ENCODE results near the gene RBM8A.

Gene RBM8A

GRCh38 chr1:145912128-145912641 is 15.1 kb downstream of the RBM8A start:
- no peak for DNase-seq

DNA sequence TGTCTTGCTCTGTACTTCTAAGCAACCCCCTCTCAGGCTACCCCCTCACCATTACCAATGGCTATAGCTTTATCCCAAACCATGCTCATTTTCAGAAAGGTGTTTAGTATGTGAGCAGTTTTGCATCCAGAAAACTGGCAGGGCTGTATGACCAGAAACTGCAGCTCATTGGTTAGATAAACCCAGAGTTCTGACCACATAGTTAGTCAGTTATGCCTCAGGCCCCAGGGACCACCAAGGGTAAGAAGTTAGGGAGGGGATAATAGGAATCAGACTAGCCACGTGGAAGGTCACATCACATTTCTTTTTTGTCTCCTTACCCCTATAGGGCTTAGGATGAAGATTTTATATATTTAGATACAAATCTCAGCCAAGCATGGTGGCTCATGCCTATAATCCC is 18.6 kb downstream of the RBM8A start:
- DNase-seq: no peak

GRCh38 chr1:145906954-145907753 is 20.1 kb downstream of the RBM8A start:
- no peak for DNase-seq

- no peak for DNase-seq
These were observed 25.8 kb downstream of the RBM8A start for GRCh38 chr1:145901312-145902021.

DNA sequence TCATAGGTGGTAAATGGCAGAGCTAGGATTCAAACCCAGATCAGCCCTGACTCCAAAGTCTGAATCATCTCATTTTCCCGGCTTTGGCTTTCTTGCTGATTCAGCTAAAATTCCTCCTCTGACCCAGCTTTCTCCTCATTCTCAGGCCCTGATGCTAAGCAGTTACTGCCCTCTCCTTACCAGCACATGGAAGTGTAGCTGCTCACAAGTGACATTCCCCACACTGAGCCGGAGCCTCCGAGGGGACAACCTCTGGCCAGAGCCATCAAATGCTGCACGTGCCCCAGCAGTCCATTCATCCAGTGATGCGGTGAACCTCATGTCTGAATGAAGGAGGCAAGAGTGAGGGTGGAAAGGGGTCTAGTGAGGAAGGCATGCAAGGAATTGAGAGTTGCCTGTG is 28.5 kb downstream of the RBM8A start:
- no peak for DNase-seq

DNA sequence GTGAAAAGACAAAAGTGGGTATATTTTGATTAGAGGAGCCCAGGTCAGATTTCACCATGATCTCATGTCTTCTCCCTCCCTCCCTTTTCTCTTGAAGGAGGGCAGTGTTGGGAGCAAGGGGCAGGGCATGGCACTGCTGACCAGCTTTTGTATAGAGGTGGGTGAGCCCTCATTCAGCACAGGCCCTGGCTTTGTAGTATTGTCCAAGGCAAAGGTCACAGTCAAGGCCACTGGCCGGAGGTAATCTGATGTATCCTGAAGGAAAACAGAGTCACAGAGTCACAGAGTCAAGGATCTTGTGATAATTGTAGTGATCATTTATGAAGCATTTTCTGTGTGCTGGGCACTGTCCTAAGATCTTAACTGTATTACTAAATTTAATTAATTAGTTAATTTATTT is 29.3 kb downstream of the RBM8A start:
- DNase-seq: no peak

GRCh38 chr1:145895471-145895870 is 31.8 kb downstream of the RBM8A start:
- DNase-seq: no peak

DNA sequence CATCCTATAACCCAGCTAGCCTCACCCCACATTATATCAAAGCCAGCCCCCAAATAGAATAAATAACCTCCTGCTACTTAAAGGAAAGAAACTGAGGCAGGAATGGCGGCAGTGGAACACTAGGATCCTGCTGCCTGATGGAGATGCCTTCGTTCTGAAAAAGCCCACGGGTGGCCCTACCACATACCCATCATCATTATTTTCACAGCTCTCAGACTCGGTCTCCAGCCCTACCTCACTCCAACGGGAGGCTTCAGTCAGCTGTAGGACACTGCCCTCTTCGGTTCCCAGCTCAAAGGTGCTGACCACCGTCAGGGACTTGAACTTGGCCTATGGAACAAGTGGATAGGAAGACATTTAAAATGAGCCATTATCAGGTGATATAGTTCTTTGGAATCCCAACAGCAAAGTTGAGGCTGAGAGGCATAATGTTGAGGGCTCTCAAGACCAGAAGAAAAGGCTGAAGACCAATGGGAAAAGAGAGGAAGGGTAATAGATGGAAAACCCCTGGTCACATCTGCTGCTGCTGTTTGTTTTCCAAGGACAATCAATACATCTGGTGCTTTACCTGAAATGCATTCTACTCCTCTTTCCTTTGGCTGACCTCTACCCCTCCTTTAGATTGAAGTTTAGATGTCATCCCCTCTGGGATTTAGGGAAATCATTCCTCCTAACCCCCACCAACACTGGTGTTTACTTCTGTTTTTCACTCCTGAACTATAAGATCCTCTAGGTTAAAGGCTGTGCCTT is 33.8 kb downstream of the RBM8A start:
- no peak for DNase-seq

DNA sequence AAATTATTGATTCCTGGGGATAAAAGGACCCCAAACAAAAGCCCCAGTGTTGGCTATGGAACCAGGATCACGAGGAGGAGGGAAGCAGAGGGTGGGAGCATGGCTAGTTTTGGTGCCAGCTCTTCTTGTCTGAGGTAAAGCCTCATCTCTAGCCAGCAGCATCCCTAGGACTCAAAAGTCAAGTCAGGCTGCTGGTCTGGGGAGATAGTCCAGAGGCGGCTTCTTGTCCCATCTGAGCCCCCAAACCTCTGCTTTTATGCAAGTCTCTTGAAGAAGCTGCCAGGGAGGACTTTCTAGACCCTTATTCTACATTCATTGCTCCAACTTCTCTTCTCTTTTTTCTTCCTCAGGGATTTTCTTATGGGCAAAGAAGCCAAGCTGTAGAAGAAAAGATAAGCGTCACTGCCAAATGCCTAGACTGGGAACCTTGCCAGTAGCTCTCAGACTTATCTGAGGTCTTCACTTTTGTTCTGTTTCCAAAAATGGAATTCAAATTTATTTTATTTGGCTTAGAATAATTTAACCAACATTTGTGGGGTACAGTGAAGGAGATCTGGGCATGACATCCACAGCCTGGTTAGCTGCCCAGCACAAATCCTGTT is 34.7 kb downstream of the RBM8A start:
- no peak for DNase-seq

DNA sequence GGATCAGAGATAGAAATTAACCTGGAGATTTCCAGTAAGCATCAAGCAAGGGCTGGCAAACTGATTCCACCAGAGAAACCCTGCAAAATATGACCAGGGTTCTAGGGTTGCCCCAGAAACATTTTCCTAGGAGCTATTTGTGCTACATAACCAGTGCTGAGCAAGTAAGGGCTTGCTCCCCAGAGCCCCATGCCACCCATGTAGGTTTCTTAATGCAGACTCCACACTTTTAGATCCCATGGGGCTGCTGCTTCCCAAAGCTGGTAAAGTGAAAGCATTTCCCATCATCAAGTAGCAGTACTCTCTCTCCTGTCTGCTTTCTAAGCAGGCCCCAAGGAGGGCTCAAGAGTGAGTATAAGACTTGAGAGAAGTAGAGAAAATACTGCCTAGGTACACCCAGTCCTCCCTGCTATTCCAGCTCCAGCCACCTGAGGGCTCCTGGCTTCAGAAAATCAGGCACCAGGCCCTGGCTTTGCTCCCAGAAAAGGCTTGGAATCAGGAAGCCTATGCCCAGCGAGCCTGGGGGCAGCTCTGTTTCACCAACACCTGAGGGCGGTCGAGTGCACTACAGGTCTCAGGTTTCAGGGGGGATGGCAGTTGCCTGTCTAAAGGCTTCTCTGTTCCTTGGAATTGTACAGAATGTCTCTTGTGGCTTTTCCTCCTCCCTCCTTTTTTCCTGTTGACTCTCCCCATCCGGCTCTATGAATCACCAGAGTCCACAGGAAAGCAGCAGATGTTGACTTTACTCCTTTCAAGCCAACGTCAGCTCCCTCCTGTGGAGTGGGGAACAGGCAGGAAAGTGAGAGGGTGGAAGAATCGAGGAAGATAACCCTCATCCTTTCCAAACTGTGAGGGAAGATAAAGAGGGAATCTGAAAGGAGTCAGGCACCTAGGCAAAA is 35.4 kb downstream of the RBM8A start:
- peak; percentile 47 to 57 for DNase-seq

GRCh38 chr1:145891143-145891542 is 36.1 kb downstream of the RBM8A start:
- no peak for DNase-seq

DNA sequence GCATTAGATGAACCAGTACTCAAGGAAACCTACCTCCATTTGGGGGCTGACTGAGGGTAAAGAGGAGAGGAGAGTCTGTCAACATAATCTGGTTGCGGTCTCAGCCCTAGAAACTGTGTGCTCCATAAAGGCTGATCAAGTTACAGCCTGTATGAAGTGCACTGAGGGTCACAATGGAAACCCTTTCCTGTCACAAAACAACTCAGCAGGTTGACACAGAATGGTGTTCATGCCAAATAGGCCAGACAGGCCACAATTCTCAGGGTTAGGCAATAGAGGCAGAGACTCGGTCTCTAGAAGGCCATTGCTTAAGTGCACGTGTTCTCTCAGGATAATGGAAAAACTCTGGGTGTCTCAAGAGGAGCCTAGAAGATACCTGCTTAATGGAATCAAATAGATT is 37.6 kb downstream of the RBM8A start:
- DNase-seq: no peak

DNA sequence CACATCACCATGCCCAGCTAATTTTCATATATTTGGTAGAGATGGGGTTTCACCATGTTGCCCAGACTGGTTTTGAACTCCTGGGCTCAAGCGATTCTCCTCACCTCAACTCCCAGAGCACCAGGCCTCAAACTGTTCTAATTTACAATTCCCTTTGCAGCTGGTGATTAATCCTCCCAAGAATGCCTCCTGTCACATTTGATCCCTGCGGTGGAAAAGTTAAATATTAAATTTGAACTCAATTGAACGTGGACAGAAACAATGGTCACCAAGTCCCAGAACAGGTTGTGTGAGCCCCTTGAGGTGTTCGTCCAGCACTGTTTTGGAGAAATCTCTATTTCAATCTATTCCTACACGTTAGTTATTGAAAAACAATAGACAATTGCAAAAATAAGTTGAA is 39.7 kb downstream of the RBM8A start:
- no peak for DNase-seq

DNA sequence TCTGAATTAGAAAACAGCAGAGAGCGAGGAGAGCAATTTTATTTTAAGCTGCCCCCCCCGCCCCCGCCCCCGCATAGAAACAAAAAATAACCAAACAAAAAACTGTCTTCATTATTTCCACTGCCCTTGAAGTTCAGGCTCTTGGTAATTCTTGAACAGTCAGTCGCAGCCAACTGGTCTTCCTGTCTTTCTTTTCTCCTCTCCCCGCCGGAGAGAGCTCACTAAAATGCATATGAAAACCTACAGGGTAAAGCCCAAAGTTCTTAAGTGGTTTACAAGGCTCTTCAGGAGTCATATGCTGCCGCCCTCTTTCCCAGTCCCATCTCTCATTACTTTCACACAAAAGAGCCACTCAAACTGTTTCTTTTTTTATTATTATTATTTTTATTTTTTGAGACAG is 40.5 kb downstream of the RBM8A start:
- DNase-seq: no peak

- DNase-seq: no peak
These were observed 40.9 kb downstream of the RBM8A start for GRCh38 chr1:145886390-145886789.

- DNase-seq: peak; percentile 87 to 88
These were observed 41.5 kb downstream of the RBM8A start, which contains the start of gene ANKRD35 for GRCh38 chr1:145885738-145886287. Gene ANKRD35 (minus strand): TSS chr1:145885866. CDS start chr1:145885758, 108 bp downstream.

- DNase-seq: no peak
These were observed 42.6 kb downstream of the RBM8A start for GRCh38 chr1:145884675-145885074.

DNA sequence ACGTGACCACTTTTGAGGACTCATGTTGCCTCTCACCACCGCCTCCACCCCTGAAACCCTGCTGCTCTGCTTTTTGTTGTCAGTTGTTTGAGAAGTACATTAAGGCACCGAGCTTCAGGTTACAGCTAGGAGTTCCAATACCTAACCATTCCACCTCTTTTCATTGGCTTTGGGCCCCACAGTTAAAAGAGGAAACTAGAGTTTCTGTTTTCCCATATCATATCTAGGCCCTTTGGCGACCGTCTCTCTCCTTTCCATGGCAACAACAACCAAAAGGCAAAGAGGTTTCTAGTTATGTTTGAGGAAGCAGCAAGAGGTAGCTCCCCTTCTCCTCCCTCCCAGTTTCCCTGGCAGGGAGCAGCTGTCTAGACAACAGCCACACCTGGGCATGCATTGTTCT is 47.5 kb downstream of the RBM8A start:
- DNase-seq: no peak

- DNase-seq: no peak
These were observed 48.6 kb downstream of the RBM8A start for GRCh38 chr1:145878724-145879123.

DNA sequence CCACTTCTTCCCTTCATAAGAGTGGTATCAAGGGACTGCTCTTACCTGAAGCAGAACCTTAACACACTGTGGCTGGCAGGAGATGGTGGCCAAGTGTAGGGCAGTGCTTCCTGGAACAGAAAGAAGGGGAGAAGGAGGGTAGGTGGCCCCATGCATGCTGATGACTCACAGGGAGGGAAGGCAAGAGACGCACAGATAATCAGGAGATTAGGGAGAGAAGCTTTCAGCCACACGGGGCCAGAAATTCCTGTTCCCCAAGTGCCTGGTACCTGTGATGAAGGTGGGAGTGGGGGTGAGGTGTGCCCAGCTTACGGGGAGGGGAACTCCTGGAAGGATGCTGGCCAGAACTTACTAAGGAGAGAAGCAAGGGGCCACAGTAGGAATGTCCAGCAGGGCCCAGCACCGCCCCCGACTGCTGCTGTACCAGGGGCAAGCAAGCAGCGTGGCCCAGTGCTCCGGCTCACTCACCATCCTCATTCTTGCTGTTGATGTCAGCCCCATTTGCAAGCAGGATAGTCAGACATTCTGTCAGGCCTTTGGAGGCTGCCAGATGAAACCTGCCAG is 49.3 kb downstream of the RBM8A start:
- DNase-seq: no peak

DNA sequence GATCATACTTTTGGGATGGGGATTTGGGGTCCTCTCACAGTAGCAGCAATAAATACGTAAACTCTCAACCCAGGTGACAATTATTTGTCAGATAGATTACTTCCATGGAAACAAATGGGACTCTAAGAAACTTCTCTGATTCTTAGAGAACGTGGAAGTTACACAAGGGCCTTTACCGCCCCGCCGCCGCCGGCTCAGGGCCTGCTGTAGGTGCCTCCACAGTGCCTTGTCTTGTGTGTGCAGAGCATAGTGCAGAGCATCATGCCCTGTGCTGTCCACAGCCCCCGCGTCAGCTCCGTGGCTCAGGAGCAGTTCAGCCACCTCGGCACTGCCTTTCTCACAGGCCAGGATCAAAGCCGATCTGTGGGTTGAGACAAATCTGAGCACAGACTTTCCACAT is 52.6 kb downstream of the RBM8A start:
- DNase-seq: no peak

Data from CD4-positive, alpha-beta T cell treated with Interleukin-4 for 1 hour (primary cell).